ENCODE measurements around the gene MARK3.

Gene MARK3

DNA sequence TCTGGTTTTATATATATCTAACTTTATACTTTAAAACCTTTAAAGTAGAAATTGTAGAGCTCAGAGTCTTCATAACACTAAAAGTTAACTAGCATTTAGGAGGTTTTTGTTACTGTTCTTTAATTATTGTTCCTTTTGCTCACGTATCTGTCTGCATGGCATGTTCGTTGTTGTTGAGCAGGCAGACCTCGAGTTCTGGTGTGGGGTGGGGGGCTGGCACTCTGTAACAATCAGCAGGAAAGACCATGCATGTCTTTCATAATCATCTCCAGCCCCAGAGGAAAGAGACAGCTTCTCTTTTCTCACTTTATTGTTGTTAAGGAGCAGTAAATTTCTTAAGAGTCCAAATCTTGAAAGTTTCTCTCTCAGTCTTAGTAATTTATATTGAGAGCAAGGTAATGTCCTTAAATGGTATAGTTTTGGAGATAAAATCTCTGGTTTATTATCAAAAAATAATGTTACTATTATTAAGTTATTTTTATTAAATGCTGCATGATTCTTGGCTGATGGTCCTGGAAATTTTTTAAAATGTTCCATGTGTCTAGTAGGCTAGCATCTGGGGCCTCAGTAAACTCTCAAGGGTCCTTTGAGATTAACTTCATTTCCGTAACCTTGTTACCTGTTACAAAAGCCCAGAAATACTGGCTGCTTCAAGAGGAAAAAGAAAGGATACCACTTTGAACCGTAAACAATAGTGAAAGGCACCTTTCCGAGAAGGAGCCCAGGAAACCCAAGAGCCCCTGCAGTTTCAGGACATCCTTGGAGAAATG, 107.1 kb downstream of the MARK3 start:
- DNase-seq (ENCODE audit: low read depth), result no peak
- TF ChIP-seq, protein P1, sequence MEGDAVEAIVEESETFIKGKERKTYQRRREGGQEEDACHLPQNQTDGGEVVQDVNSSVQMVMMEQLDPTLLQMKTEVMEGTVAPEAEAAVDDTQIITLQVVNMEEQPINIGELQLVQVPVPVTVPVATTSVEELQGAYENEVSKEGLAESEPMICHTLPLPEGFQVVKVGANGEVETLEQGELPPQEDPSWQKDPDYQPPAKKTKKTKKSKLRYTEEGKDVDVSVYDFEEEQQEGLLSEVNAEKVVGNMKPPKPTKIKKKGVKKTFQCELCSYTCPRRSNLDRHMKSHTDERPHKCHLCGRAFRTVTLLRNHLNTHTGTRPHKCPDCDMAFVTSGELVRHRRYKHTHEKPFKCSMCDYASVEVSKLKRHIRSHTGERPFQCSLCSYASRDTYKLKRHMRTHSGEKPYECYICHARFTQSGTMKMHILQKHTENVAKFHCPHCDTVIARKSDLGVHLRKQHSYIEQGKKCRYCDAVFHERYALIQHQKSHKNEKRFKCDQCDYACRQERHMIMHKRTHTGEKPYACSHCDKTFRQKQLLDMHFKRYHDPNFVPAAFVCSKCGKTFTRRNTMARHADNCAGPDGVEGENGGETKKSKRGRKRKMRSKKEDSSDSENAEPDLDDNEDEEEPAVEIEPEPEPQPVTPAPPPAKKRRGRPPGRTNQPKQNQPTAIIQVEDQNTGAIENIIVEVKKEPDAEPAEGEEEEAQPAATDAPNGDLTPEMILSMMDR (IDR thresholded peaks at IDR 0.05; ENCODE audit: insufficient read depth, low read depth, low read length, missing control alignments), result no peak
- no peak overlapping the region for H3K4me3 ChIP-seq (ENCODE audit: low read length)

DNA sequence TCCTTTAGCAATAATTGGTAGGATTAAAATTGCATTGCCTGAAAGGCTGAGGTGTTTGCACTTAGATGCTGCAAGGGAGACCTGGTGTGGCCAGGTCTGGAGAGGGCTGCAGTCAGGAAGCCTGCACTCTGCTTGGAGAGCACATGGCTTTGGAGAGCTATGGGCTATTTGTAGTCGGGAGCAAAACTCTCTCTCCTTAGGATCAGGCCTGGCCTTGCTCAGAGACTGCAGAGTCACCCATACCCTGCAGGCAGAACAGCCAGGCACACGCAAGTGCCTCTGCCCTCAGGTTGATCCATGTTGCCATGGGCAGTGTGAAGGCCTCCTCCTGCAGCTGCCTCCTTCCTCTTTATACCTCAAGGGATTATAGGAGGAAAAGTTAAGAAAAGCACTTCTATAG, 110.6 kb downstream of the MARK3 start:
- no peak for DNase-seq (ENCODE audit: low read depth)
- TF ChIP-seq, protein P1 (IDR thresholded peaks at IDR 0.05; ENCODE audit: insufficient read depth, low read depth, low read length, missing control alignments), result no peak
- H3K4me3 ChIP-seq (ENCODE audit: low read length), result no peak overlapping the region

DNA sequence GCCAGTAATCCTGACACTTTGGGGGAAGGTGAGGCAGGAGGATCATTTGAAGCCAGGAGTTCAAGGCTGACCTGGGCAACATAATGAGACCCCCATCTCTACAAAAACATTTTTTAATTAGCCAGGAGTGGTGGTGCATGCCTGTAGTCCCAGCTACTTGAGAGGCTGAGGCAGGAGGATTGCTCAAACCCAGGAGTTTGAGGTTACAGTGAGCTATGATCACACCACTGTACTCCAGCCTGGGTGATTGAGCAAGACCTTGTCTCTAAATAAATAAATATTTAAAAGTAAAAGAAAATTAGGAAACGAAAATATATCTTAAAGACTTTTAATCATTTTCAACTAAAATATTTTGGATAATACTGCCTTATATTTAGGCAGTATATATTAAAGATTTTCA, 111.6 kb downstream of the MARK3 start:
- no peak overlapping the region for H3K4me3 ChIP-seq (ENCODE audit: low read length)
- no peak for DNase-seq (ENCODE audit: low read depth)
- TF ChIP-seq, protein P1 (IDR thresholded peaks at IDR 0.05; ENCODE audit: insufficient read depth, low read depth, low read length, missing control alignments), result no peak

DNA sequence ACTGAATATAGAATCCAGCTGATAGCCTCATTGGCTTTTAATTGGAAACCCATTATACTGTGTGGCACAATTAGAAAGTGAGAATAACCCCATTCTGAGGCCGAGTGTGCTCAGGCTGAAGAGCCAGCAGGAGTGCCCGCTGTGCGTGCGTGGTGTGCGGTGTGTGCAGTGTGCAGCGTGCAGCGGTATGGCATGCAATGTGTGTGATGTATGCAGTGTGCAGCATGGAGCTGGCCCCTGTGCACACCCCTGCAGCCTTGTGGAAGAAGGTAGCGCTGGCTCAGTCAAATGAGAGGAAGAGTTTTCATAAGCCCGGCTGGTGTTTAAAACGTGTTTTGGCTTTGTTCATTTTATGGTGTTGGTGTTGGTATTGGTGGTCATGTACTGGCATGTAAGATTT, 114.5 kb downstream of the MARK3 start:
- TF ChIP-seq, protein P1 (IDR thresholded peaks at IDR 0.05; ENCODE audit: insufficient read depth, low read depth, low read length, missing control alignments), result no peak
- DNase-seq (ENCODE audit: low read depth), result no peak
- H3K4me3 ChIP-seq (ENCODE audit: low read length), result no peak overlapping the region

DNA sequence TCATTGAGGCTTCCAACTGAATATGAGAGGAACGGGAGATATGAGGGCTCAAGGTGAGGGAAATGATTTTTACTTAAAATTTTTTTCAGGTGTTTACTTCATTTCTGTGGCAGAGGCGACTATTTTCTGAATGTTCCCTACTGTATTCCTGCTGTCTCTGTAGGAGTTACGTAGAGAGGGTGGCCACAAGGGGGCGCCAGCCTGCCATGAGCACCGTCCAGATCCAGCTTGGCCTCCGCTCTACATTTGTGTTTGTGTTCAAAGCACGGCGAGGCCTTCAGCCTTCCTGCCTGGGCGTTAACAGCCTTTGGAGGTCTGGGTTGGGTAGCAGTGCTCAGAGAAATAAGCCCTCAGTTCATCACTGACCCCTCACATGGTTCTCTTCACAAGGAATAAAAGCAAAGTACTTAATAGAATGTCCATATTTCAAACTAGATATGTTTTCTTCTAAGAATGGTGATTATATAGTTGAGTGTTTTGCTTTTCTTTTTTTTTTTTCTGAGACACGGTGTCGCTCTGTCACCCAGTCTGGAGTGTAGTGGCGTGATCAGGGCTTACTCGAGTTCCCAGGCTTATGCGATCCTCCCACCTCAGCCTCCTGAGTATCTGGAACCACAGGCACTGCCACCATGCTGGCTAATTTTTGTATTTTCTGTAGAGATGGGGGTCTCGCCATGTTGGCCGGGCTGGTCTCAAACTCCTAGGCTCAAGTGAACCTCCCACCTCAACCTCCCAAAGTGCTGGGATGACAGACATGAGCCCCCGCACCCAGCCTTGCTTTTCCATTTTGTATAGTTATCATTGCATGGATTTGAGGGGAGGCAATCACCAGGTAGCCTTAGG, 115.2 kb downstream of the MARK3 start:
- TF ChIP-seq, protein P1 (IDR thresholded peaks at IDR 0.05; ENCODE audit: insufficient read depth, low read depth, low read length, missing control alignments), result peak; percentile 98
- peak; percentile 84 for DNase-seq (ENCODE audit: low read depth)
- no peak overlapping the region for H3K4me3 ChIP-seq (ENCODE audit: low read length)

DNA sequence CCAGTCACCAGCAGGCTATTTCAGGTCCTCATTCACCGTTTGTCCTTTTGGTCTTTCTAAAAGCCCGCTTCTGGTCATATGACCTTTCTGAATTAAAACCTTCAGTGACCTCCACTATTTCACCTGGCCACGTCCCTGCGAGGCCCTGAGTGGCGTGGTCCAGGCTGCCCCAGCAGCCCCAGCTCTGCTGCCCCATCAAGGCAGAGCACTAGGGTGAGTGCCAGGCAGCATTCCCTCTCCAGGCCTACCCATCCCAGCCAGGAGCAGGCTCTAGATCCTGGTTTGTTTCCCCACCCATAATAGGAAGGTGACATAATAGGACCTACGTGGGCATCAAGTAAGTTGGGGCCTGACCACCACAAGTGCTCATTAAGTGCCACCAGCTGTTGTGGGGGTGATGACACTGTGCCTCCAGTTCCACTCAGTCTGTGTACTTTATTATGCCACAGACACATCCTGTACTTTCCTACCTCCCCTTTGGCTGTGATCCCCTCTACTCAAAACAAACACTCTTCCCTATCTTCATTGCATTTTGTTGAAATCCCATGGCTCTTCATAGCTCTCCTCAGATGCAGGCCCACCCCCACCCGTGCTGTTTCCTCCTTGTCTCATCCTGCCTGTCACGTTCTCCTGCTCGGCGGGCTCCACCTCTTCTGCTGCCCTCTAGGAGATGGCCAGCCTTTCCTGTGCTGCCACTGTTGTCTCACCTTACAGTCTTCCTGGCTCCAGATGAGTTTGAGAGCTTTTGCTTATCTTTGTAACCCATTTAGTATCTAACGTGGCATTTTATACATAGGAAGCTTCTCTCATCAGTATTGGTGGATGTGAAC, 116.0 kb downstream of the MARK3 start:
- DNase-seq (ENCODE audit: low read depth), result no peak
- H3K4me3 ChIP-seq (ENCODE audit: low read length), result no peak overlapping the region
- TF ChIP-seq, protein P1 (IDR thresholded peaks at IDR 0.05; ENCODE audit: insufficient read depth, low read depth, low read length, missing control alignments), result no peak

Data from epithelial cell of esophagus (primary cell).